Astrocyte (in vitro differentiated cells and primary cell): Measurements from ENCODE around the gene WBP1L. TPM values are rescaled to one million over a fixed set of nuclear protein-coding genes. Genes with fewer than 3 reads are reported as not detected.

Source experiments
- DNase-seq: peaks from one replicate; pipeline ENCODE4 v3.0.0-alpha.2; 2010; ENCODE audit warnings: low read depth
- FAIRE-seq: peaks from 2 replicates; lab custom pipeline; 2011; peaks lifted over from hg19 to GRCh38; lab: Jason Lieb, UNC
- H2AFZ ChIP-seq: 2 replicates; pipeline ENCODE4 v1.6.0; 2012; ENCODE audit warnings: low read depth, low read length, inconsistent platforms
- H3K27ac ChIP-seq: 2 replicates; pipeline ENCODE4 v1.5.1; 2011; ENCODE audit warnings: low read depth, low read length, inconsistent platforms
- H3K27me3 ChIP-seq: 2 replicates; pipeline ENCODE4 v1.6.0; 2011; ENCODE audit warnings: low read length, inconsistent platforms; ENCODE audit not compliant: insufficient read depth
- H3K36me3 ChIP-seq: 2 replicates; pipeline ENCODE4 v1.5.1; 2011; ENCODE audit warnings: low read length, inconsistent platforms; ENCODE audit not compliant: insufficient read depth
- H3K4me1 ChIP-seq: 2 replicates; pipeline ENCODE4 v1.5.1; 2011; ENCODE audit warnings: low read length, inconsistent platforms; ENCODE audit not compliant: insufficient read depth
- H3K4me2 ChIP-seq: 2 replicates; pipeline ENCODE4 v1.6.0; 2012; ENCODE audit warnings: low read length, inconsistent platforms
- H3K4me3 ChIP-seq: 2 replicates; pipeline ENCODE4 v1.5.1; 2011; ENCODE audit warnings: low read depth, mild to moderate bottlenecking, low read length, inconsistent platforms; ENCODE audit not compliant: insufficient read depth
- H3K79me2 ChIP-seq: 2 replicates; pipeline ENCODE4 v1.6.0; 2012; ENCODE audit warnings: mild to moderate bottlenecking, low read length, inconsistent platforms; ENCODE audit not compliant: insufficient read depth
- H3K9ac ChIP-seq: 2 replicates; pipeline ENCODE4 v1.6.0; 2012; ENCODE audit warnings: mild to moderate bottlenecking, low read length, inconsistent platforms
- H3K9me3 ChIP-seq: 2 replicates; pipeline ENCODE4 v1.5.1; 2012; ENCODE audit warnings: low read depth, mild to moderate bottlenecking, low read length, inconsistent platforms; ENCODE audit not compliant: insufficient read depth
- H4K20me1 ChIP-seq: 2 replicates; pipeline ENCODE4 v1.6.0; 2012; ENCODE audit warnings: low read length, inconsistent platforms; ENCODE audit not compliant: insufficient read depth
- H3K27ac Mint-ChIP-seq: one replicate; pipeline ENCODE4 v1.8.0; 2021; ENCODE audit warnings: mild to moderate bottlenecking, mixed read lengths; ENCODE audit not compliant: unreplicated experiment
- H3K27me3 Mint-ChIP-seq: one replicate; pipeline ENCODE4 v1.8.0; 2021; ENCODE audit warnings: low read depth, mixed read lengths; ENCODE audit not compliant: unreplicated experiment
- H3K36me3 Mint-ChIP-seq: one replicate; pipeline ENCODE4 v1.8.0; 2021; ENCODE audit warnings: low read depth, mixed read lengths; ENCODE audit not compliant: unreplicated experiment
- H3K4me1 Mint-ChIP-seq: one replicate; pipeline ENCODE4 v1.8.0; 2021; ENCODE audit warnings: low read depth, mixed read lengths; ENCODE audit not compliant: unreplicated experiment
- H3K4me3 Mint-ChIP-seq: one replicate; pipeline ENCODE4 v1.8.0; 2021; ENCODE audit warnings: mild to moderate bottlenecking, moderate library complexity, mixed read lengths; ENCODE audit not compliant: unreplicated experiment
- H3K9me3 Mint-ChIP-seq: one replicate; pipeline ENCODE4 v1.8.0; 2021; ENCODE audit warnings: mild to moderate bottlenecking, mixed read lengths; ENCODE audit not compliant: unreplicated experiment
- EZH2 ChIP-seq: IDR thresholded peaks from 2 replicates; pipeline ENCODE4 v1.6.1; 2012; ENCODE audit warnings: mild to moderate bottlenecking, low read length, inconsistent platforms; ENCODE audit not compliant: insufficient read depth
- total RNA-seq: library from RNA; stranded (reverse); gene quantifications from 2 replicates; pipeline ENCODE4 v1.2.1, GENCODE V29; 2021
- TF ChIP-seq, protein P1 (sequence below): IDR thresholded peaks from 2 replicates; pipeline ENCODE4 v1.5.1; 2011; ENCODE audit warnings: low read depth, mild to moderate bottlenecking, inconsistent platforms, low read length, moderate library complexity; ENCODE audit not compliant: insufficient read depth

WBP1L gene
- total RNA-seq, 1 donor from 2014 or later = 73.6 TPM

DNA sequence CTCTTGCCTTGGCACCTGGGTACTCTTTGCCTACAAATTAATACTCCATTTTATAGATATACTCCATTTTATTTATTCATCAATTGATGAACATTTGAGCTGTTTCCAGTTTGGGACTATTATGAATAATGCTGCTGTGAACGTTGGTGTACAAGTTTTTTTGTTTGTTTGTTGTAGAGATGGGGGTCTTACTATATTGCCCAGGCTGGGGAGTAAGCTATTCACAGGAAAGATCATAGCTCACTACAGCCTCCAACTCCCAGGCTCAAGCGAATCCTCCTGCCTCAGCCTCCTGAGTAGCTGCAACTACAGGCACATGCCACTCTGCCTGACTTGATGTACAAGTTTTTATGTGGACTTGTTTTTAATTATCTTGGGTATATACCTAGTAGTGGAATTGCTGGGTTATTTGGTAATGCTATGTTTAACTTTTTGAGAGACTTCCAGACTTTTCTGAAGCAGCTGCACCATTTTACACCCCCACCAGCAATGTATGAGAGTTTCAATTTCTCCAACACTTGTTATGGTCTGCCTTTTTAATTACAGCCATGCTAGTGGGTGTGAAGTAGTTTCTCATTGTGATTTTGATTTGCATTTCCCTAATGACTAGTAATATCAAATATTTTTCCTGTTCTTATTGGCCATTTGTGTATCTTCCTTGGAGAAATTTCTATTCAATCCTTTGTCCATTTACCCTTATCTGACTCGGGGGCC lies 15.9 kb downstream of the WBP1L start:
- H3K4me3 Mint-ChIP-seq = no peak overlapping the region
- TF ChIP-seq, protein P1, sequence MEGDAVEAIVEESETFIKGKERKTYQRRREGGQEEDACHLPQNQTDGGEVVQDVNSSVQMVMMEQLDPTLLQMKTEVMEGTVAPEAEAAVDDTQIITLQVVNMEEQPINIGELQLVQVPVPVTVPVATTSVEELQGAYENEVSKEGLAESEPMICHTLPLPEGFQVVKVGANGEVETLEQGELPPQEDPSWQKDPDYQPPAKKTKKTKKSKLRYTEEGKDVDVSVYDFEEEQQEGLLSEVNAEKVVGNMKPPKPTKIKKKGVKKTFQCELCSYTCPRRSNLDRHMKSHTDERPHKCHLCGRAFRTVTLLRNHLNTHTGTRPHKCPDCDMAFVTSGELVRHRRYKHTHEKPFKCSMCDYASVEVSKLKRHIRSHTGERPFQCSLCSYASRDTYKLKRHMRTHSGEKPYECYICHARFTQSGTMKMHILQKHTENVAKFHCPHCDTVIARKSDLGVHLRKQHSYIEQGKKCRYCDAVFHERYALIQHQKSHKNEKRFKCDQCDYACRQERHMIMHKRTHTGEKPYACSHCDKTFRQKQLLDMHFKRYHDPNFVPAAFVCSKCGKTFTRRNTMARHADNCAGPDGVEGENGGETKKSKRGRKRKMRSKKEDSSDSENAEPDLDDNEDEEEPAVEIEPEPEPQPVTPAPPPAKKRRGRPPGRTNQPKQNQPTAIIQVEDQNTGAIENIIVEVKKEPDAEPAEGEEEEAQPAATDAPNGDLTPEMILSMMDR = no peak
- no peak for TF ChIP-seq EZH2
- no peak for DNase-seq
- Histone ChIP-seq H3K27me3 (no peaks in the 10 kb centered on the region), H3K9me3 (no peaks in the 10 kb centered on the region), H3K36me3 (no peaks in the 10 kb centered on the region), H3K4me1 (no peaks in the 10 kb centered on the region), H2AFZ (no peak overlapping the region), H3K79me2 (peaks cover 45% of the 10 kb centered on the region), H4K20me1 (peaks cover 37% of the 10 kb centered on the region), H3K9ac (no peak overlapping the region), H3K4me3 (no peak overlapping the region), H3K27ac (no peak overlapping the region), H3K4me2 (no peak overlapping the region)
- peak overlapping the region; percentile 26 for H3K27ac Mint-ChIP-seq
- peaks cover 18% of the 10 kb centered on the region for H3K36me3 Mint-ChIP-seq
- no peak for FAIRE-seq
- no peaks in the 10 kb centered on the region for H3K27me3 Mint-ChIP-seq
- H3K9me3 Mint-ChIP-seq = no peaks in the 10 kb centered on the region
- H3K4me1 Mint-ChIP-seq = peaks cover 28% of the 10 kb centered on the region

DNA sequence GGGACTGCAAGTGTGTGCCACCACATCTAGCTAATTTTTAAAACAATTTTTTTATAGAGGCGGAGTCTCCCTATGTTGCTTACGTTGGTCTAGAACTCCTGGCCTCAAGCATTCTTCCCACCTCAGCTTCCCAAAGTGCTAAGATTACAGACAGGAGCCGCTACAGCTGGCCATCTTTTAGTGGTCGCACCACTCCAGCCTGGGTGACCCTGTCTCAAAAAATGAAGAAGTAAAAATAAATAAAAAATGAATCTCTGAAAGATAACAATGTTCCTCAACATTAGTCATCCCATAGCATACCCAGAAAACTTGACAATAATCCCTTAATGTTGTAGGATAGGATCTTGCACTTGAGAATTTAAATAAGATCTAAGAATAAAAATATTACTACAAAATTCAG lies 18.2 kb downstream of the WBP1L start:
- Histone ChIP-seq H3K9ac (no peak overlapping the region), H3K36me3 (no peaks in the 10 kb centered on the region), H4K20me1 (peaks cover 42% of the 10 kb centered on the region), H3K4me2 (no peak overlapping the region), H3K4me3 (no peak overlapping the region), H3K27ac (no peak overlapping the region), H2AFZ (no peak overlapping the region), H3K79me2 (peaks cover 40% of the 10 kb centered on the region), H3K4me1 (peaks cover 5% of the 10 kb centered on the region), H3K27me3 (no peaks in the 10 kb centered on the region), H3K9me3 (no peaks in the 10 kb centered on the region)
- Mint-ChIP-seq H3K27me3 (no peaks in the 10 kb centered on the region), H3K4me1 (peaks cover 44% of the 10 kb centered on the region), H3K9me3 (no peaks in the 10 kb centered on the region), H3K36me3 (peaks cover 24% of the 10 kb centered on the region), H3K27ac (no peak overlapping the region), H3K4me3 (no peak overlapping the region)
- DNase-seq = no peak
- FAIRE-seq = no peak
- TF ChIP-seq, protein P1 = no peak
- TF ChIP-seq EZH2 = no peak

DNA sequence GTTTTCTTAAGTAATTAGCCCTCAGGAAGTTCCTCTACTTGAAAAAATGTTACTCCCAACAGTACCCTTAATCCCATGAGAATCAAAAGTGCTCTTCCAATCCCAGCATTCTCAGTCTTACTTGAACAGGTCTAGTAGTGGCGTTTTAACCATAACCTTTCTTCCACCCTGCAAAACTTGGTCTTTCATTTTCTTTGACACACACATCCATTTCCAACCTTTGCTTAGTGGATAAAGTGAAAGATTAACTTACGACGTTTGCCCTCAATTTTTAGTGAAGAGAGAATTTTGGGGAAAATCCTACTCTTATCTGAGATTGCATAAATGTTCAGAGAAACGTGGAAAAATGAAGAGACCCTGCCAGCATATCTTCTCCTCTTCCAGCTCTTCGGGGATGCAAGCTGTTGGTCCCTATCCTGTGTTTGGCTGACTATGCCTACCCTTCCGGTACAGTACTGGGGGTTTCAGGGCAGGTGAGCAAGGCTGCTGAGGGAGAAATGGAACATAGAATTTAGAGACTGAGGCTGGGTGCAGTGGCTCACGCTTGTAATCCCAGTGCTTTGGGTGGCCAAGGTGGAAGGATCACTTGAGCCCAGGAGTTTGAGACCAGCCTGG lies 18.8 kb downstream of the WBP1L start:
- Mint-ChIP-seq H3K9me3 (no peaks in the 10 kb centered on the region), H3K27me3 (no peaks in the 10 kb centered on the region), H3K4me1 (peaks cover 49% of the 10 kb centered on the region), H3K27ac (peak overlapping the region; percentile 62), H3K4me3 (no peak overlapping the region), H3K36me3 (peaks cover 24% of the 10 kb centered on the region)
- H3K9me3 ChIP-seq = no peaks in the 10 kb centered on the region
- H3K27ac ChIP-seq = no peak overlapping the region
- H3K4me1 ChIP-seq = peaks cover 5% of the 10 kb centered on the region
- no peak for FAIRE-seq
- no peak for DNase-seq
- H3K4me2 ChIP-seq = no peak overlapping the region
- no peak overlapping the region for H2AFZ ChIP-seq
- no peaks in the 10 kb centered on the region for H3K36me3 ChIP-seq
- no peak overlapping the region for H3K9ac ChIP-seq
- peaks cover 42% of the 10 kb centered on the region for H4K20me1 ChIP-seq
- H3K4me3 ChIP-seq = no peak overlapping the region
- peaks cover 35% of the 10 kb centered on the region for H3K79me2 ChIP-seq
- no peak for TF ChIP-seq EZH2
- TF ChIP-seq, protein P1 = no peak
- H3K27me3 ChIP-seq = no peaks in the 10 kb centered on the region
